GM21619 (cell line): Measurements from ENCODE around the gene SIGLEC1.

ENCODE experiments used
- ATAC-seq: cut with Tn5 transposase; IDR thresholded peaks from one replicate; pipeline ENCODE4 v1.9.1; 2021; ENCODE audit not compliant: unreplicated experiment

Gene SIGLEC1

GRCh38 chr20:3729378-3729777, 17.0 kb upstream of the SIGLEC1 start:
- no peak for ATAC-seq

DNA sequence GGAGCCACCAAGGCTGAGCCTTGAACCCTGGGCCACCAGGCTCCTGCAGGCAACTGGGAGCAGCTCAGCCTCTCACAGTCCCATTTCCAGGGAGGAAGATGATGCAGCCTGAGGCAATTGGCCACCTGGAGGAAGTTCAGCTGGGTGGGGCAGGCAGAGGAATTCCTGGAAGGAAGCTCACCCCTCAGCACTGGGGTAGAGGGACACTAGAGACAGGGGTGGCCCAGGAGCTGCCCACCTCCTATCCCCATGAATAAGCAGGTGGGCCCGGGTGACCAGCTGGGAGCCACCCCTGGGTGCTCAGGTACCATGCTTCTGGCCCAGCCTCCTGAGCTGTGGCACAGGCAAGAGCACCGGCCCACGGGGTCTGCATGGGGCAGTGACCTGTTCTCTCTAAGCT, 16.5 kb upstream of the SIGLEC1 start:
- ATAC-seq: no peak

DNA sequence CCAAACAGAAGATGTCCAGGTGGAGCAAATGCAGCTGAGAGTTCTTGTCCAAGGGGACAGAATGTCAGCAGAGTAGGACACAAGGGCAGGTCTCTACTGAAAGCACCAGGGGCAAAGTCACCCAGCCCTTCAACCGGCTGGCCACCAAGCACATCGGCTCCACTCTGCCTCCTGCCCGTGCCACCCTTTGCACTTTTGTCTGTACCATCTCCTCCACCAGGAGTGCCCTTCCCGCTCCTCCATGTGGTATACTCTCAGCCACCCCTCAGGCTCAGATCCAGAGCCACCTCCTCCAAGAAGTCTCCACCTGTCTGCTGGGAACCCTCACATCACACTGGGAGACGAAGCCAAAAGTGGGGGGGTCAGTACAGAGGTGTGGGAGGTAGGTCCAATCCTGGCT, 16.0 kb upstream of the SIGLEC1 start:
- ATAC-seq: no peak

GRCh38 chr20:3727401-3728021, 15.1 kb upstream of the SIGLEC1 start:
- ATAC-seq: no peak

GRCh38 chr20:3724356-3724755, 12.0 kb upstream of the SIGLEC1 start:
- no peak for ATAC-seq

DNA sequence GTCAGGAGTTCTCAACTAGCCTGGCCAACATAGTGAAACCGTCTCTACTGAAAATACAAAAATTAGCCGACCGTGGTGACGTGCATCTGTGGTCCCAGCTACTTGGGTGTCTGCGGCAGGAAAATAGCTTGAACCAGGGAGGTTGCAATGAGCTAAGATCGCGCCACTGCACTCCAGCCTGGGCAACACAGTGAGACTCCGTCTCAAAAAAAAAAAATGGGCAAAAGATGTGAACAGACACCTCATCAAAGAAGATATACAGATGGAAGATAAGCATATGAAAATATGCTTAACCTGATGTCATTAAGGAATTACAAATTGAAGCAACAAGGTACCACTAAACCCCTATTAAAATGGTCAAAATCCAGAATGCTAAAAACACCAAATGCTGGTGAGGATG, 10.9 kb upstream of the SIGLEC1 start:
- ATAC-seq: no peak

- no peak for ATAC-seq
Observed at GRCh38 chr20:3721912-3722311, 9.5 kb upstream of the SIGLEC1 start.

- ATAC-seq: no peak
Observed at GRCh38 chr20:3720626-3721025, 8.2 kb upstream of the SIGLEC1 start.

DNA sequence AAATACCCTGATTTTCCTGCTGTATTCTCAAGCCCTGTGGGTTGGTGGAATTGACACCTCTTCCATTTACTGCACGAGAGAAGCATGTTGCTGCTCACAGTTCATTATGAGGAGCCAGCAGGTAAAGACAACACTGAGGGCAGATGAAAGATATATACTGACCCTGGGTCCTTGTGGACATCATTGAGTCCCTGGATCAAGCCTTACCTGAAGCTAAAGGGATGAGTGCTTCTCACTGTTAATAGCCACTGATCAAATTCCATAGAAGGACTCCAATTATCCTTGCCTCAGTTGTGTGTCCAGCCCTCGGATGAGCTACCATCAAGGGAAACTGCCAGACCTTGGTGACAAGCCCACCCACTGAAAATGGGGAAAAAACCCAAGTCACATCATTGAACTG, 7.7 kb upstream of the SIGLEC1 start:
- ATAC-seq: no peak

- no peak for ATAC-seq
Observed at GRCh38 chr20:3719046-3719445, 6.6 kb upstream of the SIGLEC1 start.

GRCh38 chr20:3716195-3716834, 3.9 kb upstream of the SIGLEC1 start:
- peak; percentile 58 for ATAC-seq

- no peak for ATAC-seq
Observed at GRCh38 chr20:3714092-3714491, 1.7 kb upstream of the SIGLEC1 start.

DNA sequence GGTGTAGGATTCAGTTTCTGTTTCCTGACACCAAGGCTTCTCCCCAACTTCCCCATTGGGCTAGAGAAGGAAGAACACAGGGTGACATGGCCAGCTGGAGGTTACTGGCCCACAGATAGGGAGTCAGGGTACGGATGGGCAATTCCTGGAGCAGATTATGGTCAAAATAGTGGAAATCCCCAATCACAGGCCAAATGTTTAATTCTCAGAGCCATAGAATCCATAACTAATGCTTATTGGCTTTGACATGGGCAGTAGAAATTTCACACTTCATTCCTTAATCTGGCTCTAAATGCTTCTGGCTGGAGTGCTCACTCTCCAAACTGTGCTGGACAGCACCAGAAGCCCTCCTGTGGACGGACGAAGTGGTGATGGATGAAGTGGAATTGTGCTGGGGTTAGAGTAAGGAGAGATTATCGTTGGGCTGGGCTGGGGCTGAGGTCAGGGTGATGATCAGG, 887 bp downstream of the SIGLEC1 start:
- ATAC-seq: no peak

- no peak for ATAC-seq
Observed at GRCh38 chr20:3710703-3711483, 1.5 kb downstream of the SIGLEC1 start.

DNA sequence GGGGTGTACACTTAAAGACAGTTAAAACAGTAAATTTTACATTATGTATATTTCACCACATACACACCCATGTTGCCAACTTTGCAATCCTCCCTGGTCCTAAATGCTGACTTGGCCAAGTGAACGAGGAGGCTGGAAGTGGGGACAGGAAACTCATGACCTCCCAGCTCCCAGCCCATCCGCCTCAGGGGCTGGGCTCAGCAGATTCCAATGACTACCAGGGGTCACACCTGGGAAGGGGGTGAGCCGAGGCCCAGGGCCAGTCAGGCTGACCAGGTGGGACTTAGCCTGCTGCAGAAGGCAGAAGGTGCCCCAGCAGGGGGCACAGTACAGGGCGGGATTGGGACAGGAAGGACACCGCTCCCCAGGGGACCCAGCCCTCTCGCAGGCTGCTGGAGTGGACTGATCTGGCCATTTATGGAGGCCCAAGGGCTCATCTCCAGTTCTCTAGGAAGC, 2.4 kb downstream of the SIGLEC1 start:
- ATAC-seq: no peak

GRCh38 chr20:3707508-3707899, 4.9 kb downstream of the SIGLEC1 start:
- no peak for ATAC-seq

- ATAC-seq: no peak
Observed at GRCh38 chr20:3706774-3707507, 5.5 kb downstream of the SIGLEC1 start.

- ATAC-seq: no peak
Observed at GRCh38 chr20:3705970-3706739, 6.2 kb downstream of the SIGLEC1 start.

DNA sequence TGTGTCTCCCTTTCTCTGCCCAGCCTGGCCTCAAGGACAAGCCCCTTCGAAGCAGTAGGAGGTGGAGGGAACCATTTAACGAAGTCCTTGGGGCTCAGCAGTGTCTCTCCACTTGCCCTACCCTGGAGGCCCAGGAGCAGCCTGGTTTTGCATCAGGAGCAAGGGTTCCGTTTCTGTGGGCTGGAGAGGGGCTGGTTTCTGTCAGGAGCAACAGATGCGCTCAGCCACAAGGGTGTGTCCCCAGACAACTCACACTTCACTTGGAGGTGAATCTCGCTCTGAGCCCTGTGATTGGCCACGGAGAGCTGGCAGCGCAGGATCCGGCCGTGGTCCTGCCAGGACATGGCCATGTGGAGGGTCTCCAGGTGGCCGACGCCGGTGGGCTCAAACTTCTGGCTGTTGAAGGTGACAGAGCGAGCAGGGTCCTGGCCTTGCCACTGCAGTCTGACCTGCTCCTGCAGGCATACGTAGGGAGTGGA, 6.9 kb downstream of the SIGLEC1 start:
- ATAC-seq: no peak

DNA sequence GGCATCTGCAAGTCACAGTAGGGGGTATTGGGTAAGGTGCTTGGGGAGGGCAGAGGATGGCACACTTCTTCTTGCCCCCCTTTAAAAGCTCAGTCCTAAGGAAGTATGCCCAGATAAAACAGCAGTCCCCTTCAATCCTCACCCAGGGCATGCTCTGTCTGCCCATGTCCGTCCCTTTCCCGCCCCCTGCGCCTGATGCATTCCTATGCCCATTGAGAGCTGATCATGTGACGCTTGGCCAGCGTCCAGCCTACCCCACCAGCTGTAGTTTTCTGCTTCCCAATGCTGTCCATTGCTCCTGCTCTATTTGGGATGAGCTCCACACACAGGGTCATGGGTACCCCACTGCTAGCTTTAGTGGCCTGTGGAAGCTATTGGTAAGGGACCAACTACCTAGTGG, 8.3 kb downstream of the SIGLEC1 start:
- no peak for ATAC-seq
